Stimulated activated CD8-positive, alpha-beta memory T cell treated with anti-CD3 and anti-CD28 coated beads, Interleukin-7, amount 100 ng/mL, for 24 hours (primary cell): ENCODE results near the gene PLCB1.

Experiments used
- DNase-seq: peaks from one replicate; pipeline ENCODE4 v3.0.0-alpha.2; 2020; ENCODE audit warnings: low read depth

The PLCB1 gene

GRCh38 chr20:8246716-8247115 lies 114.7 kb downstream of the PLCB1 start:
- DNase-seq = no peak

GRCh38 chr20:8248051-8248450 lies 116.0 kb downstream of the PLCB1 start:
- DNase-seq = no peak

GRCh38 chr20:8249634-8250033 lies 117.6 kb downstream of the PLCB1 start:
- DNase-seq = no peak

- no peak for DNase-seq
These were observed 118.6 kb downstream of the PLCB1 start for GRCh38 chr20:8250539-8251200.

GRCh38 chr20:8251201-8251575 lies 119.1 kb downstream of the PLCB1 start:
- DNase-seq = no peak

GRCh38 chr20:8254911-8255582 lies 123.0 kb downstream of the PLCB1 start:
- no peak for DNase-seq

GRCh38 chr20:8255945-8256632 lies 124.0 kb downstream of the PLCB1 start:
- DNase-seq = no peak

GRCh38 chr20:8260837-8261251 lies 128.8 kb downstream of the PLCB1 start:
- no peak for DNase-seq

- DNase-seq = no peak
These were observed 130.7 kb downstream of the PLCB1 start for GRCh38 chr20:8262721-8263120.

- DNase-seq = no peak
These were observed 133.5 kb downstream of the PLCB1 start for GRCh38 chr20:8265588-8265987.

- no peak for DNase-seq
These were observed 134.9 kb downstream of the PLCB1 start for GRCh38 chr20:8267009-8267408.

GRCh38 chr20:8271727-8272126 lies 139.7 kb downstream of the PLCB1 start:
- DNase-seq = no peak

- no peak for DNase-seq
These were observed 140.7 kb downstream of the PLCB1 start for GRCh38 chr20:8272766-8273165.

GRCh38 chr20:8284902-8285301 lies 152.8 kb downstream of the PLCB1 start:
- DNase-seq = no peak

- no peak for DNase-seq
These were observed 155.3 kb downstream of the PLCB1 start for GRCh38 chr20:8287340-8287739.

GRCh38 chr20:8291200-8291599 lies 159.1 kb downstream of the PLCB1 start:
- no peak for DNase-seq

- DNase-seq = no peak
These were observed 159.8 kb downstream of the PLCB1 start for GRCh38 chr20:8291873-8292272.

GRCh38 chr20:8292793-8293192 lies 160.7 kb downstream of the PLCB1 start:
- no peak for DNase-seq

GRCh38 chr20:8293750-8294149 lies 161.7 kb downstream of the PLCB1 start:
- DNase-seq = no peak

GRCh38 chr20:8296536-8296935 lies 164.5 kb downstream of the PLCB1 start:
- DNase-seq = no peak

GRCh38 chr20:8298426-8299043 lies 166.5 kb downstream of the PLCB1 start:
- DNase-seq = no peak

- DNase-seq = no peak
These were observed 167.9 kb downstream of the PLCB1 start for GRCh38 chr20:8299921-8300320.

GRCh38 chr20:8301655-8302054 lies 169.6 kb downstream of the PLCB1 start:
- no peak for DNase-seq
